Kidney (tissue), 14 donors: ENCODE measurements around the gene FNDC1. TPM values are rescaled to one million over a fixed set of nuclear protein-coding genes. Genes with fewer than 3 reads are reported as not detected.

Experiments used
- DNase-seq, 5 donors: peaks; one replicate each; pipeline ENCODE4 v3.0.0-alpha.2; 2013 to 2020
- FAIRE-seq: peaks from 2 replicates; lab custom pipeline; 2012; peaks lifted over from hg19 to GRCh38; lab: Jason Lieb, UNC
- H3K27ac ChIP-seq, 2 donors: one replicate each; pipeline ENCODE4 v1.7.0; 2013; ENCODE audit warnings: low read depth in 2 of 2, low read length in 2 of 2, inconsistent platforms in 1 of 2
- H3K27me3 ChIP-seq: one replicate; pipeline ENCODE4 v1.7.1; 2013; ENCODE audit warnings: low read length, inconsistent platforms; ENCODE audit not compliant: control insufficient read depth, insufficient read depth
- H3K36me3 ChIP-seq, 3 donors: one replicate each; pipeline versions ENCODE4 v1.7.0 to v1.7.1; 2013; ENCODE audit warnings: low read length in 3 of 3, control low read depth in 1 of 3, inconsistent platforms in 1 of 3; ENCODE audit not compliant: insufficient read depth in 3 of 3, control insufficient read depth in 2 of 3
- H3K4me1 ChIP-seq, 3 donors: one replicate each; pipeline versions ENCODE4 v1.7.0 to v1.7.1; 2013; ENCODE audit warnings: low read length in 3 of 3, inconsistent platforms in 1 of 3, low read depth in 1 of 3; ENCODE audit not compliant: control insufficient read depth in 2 of 3, insufficient read depth in 2 of 3
- H3K4me3 ChIP-seq, 3 donors: one replicate each; pipeline versions ENCODE4 v1.7.0 to v1.8.1; 2013; ENCODE audit warnings: low read length in 3 of 3, control low read depth in 1 of 3, inconsistent platforms in 1 of 3
- H3K9ac ChIP-seq, 3 donors: one replicate each; pipeline versions ENCODE4 v1.7.0 to v1.7.1; 2013; ENCODE audit warnings: low read length in 3 of 3, control low read depth in 1 of 3, inconsistent platforms in 1 of 3
- H3K9me3 ChIP-seq, 3 donors: one replicate each; pipeline versions ENCODE4 v1.7.0 to v1.7.1; 2013; ENCODE audit warnings: low read length in 3 of 3, control low read depth in 1 of 3, inconsistent platforms in 1 of 3; ENCODE audit not compliant: control insufficient read depth in 2 of 3, insufficient read depth in 1 of 3
- intact Hi-C: fragments of 100-400 bp; cut with DNase I; formaldehyde crosslinking; loops from one replicate; pipeline ENCODE4 v1.11.1; 2022
- polyA plus RNA-seq: library from polyadenylated mRNA; stranded (reverse); fragments of 350-450 nt; fragmentation: Illumina TruSeq; extraction: RNeasy Lipid Tissue Mini Kit (QIAGEN cat#74804); gene quantifications from one replicate; pipeline ENCODE4 v1.2.3, GENCODE V29; 2014; ENCODE audit warnings: low read depth, low replicate concordance; ENCODE audit not compliant: insufficient read depth
- total RNA-seq: library from RNA; stranded (reverse); fragmentation: NEBNext Ultra II Directional; extraction: Animal tissue kit (Norgen Biotek cat#: 25700); gene quantifications from one replicate; pipeline ENCODE4 v1.2.1, GENCODE V29; 2021
- TF ChIP-seq, protein P1 (sequence below): IDR thresholded peaks from 3 replicates; pipeline ENCODE4 v1.5.1; 2012; ENCODE audit warnings: mild to moderate bottlenecking, moderate library complexity, borderline replicate concordance; ENCODE audit not compliant: insufficient read depth; ENCODE audit errors: extremely low read depth
- donor health status: control.
- donor health status: control.
- donor health status: control.
- donor health status: control.
- donor health status: control.
- donor health status: DM: yes; HTN: yes; CAD: no.
- donor health status: Normal renal cell carcinoma (clear cell type).

FNDC1 gene
- total and polyA plus RNA-seq, 2 donors from 2014 or later, result 0.69 to 1.3 TPM

DNA sequence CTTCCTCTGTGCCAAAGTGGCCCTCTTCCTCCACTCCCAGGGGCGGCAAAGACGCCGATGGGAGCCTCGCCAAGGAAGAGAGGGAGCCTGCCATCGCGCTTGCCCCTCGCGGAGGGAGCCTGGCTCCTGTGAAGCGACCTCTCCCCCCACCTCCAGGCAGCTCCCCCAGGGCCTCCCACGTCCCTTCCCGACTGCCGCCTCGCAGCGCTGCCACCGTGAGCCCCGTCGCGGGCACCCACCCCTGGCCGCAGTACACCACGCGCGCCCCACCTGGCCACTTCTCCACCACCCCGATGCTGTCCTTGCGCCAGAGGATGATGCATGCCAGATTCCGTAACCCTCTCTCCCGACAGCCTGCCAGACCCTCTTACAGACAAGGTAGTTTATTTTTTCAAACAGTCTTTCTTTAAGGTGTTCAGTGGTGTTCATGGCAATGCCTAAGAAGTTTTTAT is 64.9 kb downstream of the FNDC1 start:
- Histone ChIP-seq H3K4me1 (no peaks in the 10 kb centered on the region), H3K9ac (no peak overlapping the region), H3K36me3 (no peaks in the 10 kb centered on the region), H3K9me3 (no peaks in the 10 kb centered on the region), H3K4me3 (no peak overlapping the region), H3K27me3 (peaks cover 13% of the 10 kb centered on the region), H3K27ac (no peak overlapping the region)
- TF ChIP-seq, protein P1, sequence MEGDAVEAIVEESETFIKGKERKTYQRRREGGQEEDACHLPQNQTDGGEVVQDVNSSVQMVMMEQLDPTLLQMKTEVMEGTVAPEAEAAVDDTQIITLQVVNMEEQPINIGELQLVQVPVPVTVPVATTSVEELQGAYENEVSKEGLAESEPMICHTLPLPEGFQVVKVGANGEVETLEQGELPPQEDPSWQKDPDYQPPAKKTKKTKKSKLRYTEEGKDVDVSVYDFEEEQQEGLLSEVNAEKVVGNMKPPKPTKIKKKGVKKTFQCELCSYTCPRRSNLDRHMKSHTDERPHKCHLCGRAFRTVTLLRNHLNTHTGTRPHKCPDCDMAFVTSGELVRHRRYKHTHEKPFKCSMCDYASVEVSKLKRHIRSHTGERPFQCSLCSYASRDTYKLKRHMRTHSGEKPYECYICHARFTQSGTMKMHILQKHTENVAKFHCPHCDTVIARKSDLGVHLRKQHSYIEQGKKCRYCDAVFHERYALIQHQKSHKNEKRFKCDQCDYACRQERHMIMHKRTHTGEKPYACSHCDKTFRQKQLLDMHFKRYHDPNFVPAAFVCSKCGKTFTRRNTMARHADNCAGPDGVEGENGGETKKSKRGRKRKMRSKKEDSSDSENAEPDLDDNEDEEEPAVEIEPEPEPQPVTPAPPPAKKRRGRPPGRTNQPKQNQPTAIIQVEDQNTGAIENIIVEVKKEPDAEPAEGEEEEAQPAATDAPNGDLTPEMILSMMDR, result no peak
- intact Hi-C loops, result no loop called here
- no peak for DNase-seq
- no peak for FAIRE-seq

DNA sequence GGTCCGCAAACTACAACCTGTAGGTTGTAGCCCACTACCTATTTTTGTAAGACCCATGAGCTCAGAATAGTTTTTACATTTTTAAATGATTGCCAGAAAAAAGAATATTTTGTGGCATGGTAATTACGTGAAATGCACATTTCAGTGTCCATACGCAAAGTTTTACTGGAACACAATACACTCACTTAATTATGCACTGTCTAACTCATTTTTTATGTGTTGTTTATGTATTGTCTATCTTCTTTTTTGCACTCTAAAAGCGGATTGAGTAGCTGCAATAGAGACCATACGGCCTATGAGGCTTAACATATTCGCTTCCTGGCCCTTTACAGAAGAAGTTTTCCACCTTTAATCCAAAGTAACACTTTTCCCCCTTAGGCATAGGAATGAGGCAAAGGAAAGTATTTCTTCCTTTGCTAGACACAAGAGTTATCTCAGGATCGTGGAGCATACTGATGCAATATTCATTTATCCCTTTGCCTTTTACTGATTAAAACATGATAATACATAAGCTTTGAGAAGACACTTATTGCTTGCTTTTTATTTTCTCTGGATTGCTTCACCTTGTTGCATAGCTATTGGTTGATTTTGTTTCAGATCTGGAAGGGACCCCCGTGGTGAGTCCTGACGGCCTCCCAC is 69.8 kb downstream of the FNDC1 start:
- H3K9me3 ChIP-seq, result no peaks in the 10 kb centered on the region
- no peaks in the 10 kb centered on the region for H3K36me3 ChIP-seq
- H3K4me1 ChIP-seq, result no peaks in the 10 kb centered on the region
- intact Hi-C loops, result no loop called here
- DNase-seq (no peak), FAIRE-seq (no peak)
- H3K27ac ChIP-seq, result no peak overlapping the region
- no peak overlapping the region for H3K4me3 ChIP-seq
- TF ChIP-seq, protein P1, result no peak
- H3K9ac ChIP-seq, result no peak overlapping the region
- peaks cover 9% of the 10 kb centered on the region for H3K27me3 ChIP-seq

DNA sequence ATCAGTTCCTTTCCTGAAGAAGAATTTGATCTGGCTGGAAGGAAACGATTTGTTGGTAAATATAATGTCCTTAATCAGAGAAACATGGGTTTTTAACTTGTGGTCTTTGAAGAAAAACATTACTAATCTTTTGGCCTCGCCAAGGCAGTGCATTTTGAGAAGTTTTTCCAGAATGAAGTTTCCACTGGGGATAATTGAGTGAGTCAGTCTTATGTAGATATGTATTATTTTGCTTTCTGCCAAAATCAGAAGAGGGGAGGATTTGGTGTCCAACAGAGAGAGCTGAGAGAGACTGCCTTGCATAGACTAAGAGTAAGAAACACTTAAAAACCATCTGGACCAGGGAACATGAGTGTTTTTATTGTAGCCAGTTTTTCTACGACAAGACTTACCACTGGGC is 79.9 kb downstream of the FNDC1 start:
- no peaks in the 10 kb centered on the region for H3K27me3 ChIP-seq
- TF ChIP-seq, protein P1, result no peak
- H3K9ac ChIP-seq, result no peak overlapping the region
- peak in 1 of 5 donors; percentile 6 for DNase-seq
- peaks cover 0 to 3% (median 2%) of the 10 kb centered on the region in 3 donors for H3K4me1 ChIP-seq
- FAIRE-seq, result no peak
- H3K9me3 ChIP-seq, result no peaks in the 10 kb centered on the region
- H3K27ac ChIP-seq, result no peak overlapping the region
- no peak overlapping the region for H3K4me3 ChIP-seq
- intact Hi-C loops, result no loop called here
- no peaks in the 10 kb centered on the region for H3K36me3 ChIP-seq
